ENCODE measurements around the gene PPP3R1. TPM values are rescaled to one million over a fixed set of nuclear protein-coding genes. Genes with fewer than 3 reads are reported as not detected.

PPP3R1 gene
- total and polyA plus RNA-seq, 9 of the 15 experiments (the other 6 are each of a cell fraction or from before 2014, with no cell fraction given), result 3.7 to 70.0 (median 24.8) TPM

GRCh38 chr2:68235090-68235489 is 17.2 kb downstream of the PPP3R1 start:
- POLR2A ChIA-PET, result interaction anchor here (1.1 to 3.0 kb wide), 2 partner anchors 9 to 10 kb away, joined by 4 to 13 read pairs; no protein-coding TSS in a partner anchor
- intact Hi-C loops (cut with micrococcal nuclease), result no loop called here
- BruUV-seq (replicated peaks), result no TSS peak
- Histone ChIP-seq H2AFZ (ENCODE audit: low read depth, low read length) (no peak overlapping the region), H3K36me3 (ENCODE audit: control insufficient read depth, insufficient read depth, low read length) (peaks cover 25% of the 10 kb centered on the region; the same call in 2 of the 3 replicates), H3K9ac (ENCODE audit: insufficient read depth in 1 of 2, low read depth in 2 of 2, low read length in 2 of 2) (no peak overlapping the region), H3K4me2 (ENCODE audit: insufficient read depth, low read length) (no peak overlapping the region), H3K27ac (ENCODE audit: extremely low read depth, low read depth, low read length) (no peak overlapping the region), H3K9me1 (ENCODE audit: control insufficient read depth, insufficient read depth, low read length) (peaks cover 3% of the 10 kb centered on the region), H3K79me2 (ENCODE audit: control insufficient read depth, insufficient read depth, low read length) (peaks cover 98% of the 10 kb centered on the region), H4K20me1 (replicated peaks; ENCODE audit: control insufficient read depth, insufficient read depth, low read length) (peaks cover 24% of the 10 kb centered on the region; the same call in 1 of the 2 replicates), H3K4me1 (replicated peaks in 1 of 2; ENCODE audit: control insufficient read depth in 2 of 2, insufficient read depth in 2 of 2, low read length in 2 of 2) (peaks cover 7 to 42% of the 10 kb centered on the region in 2 experiments; a peak in 4 of 5 replicates), H3K9me3 (replicated peaks; ENCODE audit: control insufficient read depth, insufficient read depth, low read depth, low read length) (no peaks in the 10 kb centered on the region), H3K27me3 (ENCODE audit: control insufficient read depth in 2 of 2, insufficient read depth in 2 of 2, low read length in 2 of 2) (no peaks in the 10 kb centered on the region), H3K4me3 (no peak overlapping the region)
- CTCF ChIA-PET (ENCODE audit: low intra/inter-chr PET ratio), result no interaction called here
- WGBS (ENCODE audit: insufficient coverage, low coverage, missing lambda C conversion rate), result 89% methylated on average over 1 of the region's 1 CpG
- FAIRE-seq, result no peak
- ATAC-seq, result no peak
- in situ Hi-C loops (cut with MboI), result no loop called here
- no peak for TF ChIP-seq ZNF766 (CRISPR knock-in tag; conservative IDR thresholded peaks at IDR 0.05)
- TF ChIP-seq RFX5 (IDR thresholded peaks at IDR 0.05; ENCODE audit: low read depth, low read length), result no peak
- no peak for TF ChIP-seq ZNF561 (CRISPR knock-in tag; conservative IDR thresholded peaks at IDR 0.05)
- TF ChIP-seq JUN (IDR thresholded peaks at IDR 0.05; ENCODE audit: borderline replicate concordance, low read depth, low read length), result no peak
- no peak for TF ChIP-seq JUN (CRISPR knock-in tag; IDR thresholded peaks at IDR 0.05; ENCODE audit: borderline replicate concordance)
- TF ChIP-seq ZNF174 (CRISPR knock-in tag; IDR thresholded peaks at IDR 0.05), result no peak
- no peak for TF ChIP-seq ZNF165 (CRISPR knock-in tag; IDR thresholded peaks at IDR 0.05; ENCODE audit: borderline replicate concordance)
- no peak for TF ChIP-seq RUNX1 (IDR thresholded peaks at IDR 0.05; ENCODE audit: low read depth)
- no peak for TF ChIP-seq XRCC5 (IDR thresholded peaks at IDR 0.05; ENCODE audit: low read depth, low read length)
- DNase-seq (ENCODE audit: extremely low read depth in 1 of 4, low spot score in 3 of 4), result no peak

Measured in K562 (cell line).